ENCODE results near the gene PPIE. TPM values are rescaled to one million over a fixed set of nuclear protein-coding genes. Genes with fewer than 3 reads are reported as not detected.
A peak's percentile ranks its signal among the peaks of the same experiment; 100 is the strongest.

Gene PPIE
- total and polyA plus RNA-seq, 2 of the 13 experiments (the other 11 are each of a cell fraction or from before 2014, with no cell fraction given): 15.3 to 26.3 TPM

DNA sequence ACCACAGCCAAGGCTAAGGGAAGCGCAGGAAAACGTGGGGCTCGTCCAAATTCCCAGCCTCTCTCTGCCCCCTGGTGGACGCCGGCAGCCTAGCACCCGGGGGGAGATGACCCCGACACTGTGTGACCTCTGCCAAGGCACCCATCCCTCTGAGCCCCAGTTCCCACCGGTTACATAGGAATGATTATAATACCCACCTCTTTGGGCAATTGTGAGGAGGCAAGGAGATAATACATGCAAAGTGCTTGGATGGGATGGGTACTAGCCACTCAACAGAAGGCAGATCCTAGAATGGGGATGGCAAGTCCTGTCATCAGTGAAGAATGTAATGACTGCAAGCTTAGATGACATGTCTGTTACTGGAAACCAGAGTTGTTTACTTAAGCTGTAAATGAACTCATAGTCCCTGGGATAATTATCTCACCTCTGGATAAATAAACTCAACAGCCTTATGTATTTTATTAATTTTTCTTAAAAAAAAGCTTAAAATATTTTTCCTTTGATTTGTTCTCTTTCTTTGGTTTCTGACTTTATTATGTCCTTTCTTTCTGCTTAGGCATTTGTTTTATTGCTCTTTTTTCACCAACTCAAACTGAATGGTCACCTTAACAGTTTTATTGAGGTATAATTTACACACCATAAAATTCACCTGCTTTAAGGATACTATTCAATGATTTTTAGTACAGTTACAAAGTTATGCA lies 61.2 kb downstream of the PPIE start (continued):
- TF ChIP-seq TAF15 (IDR thresholded peaks at IDR 0.05; ENCODE audit: low read depth, low read length, poor library complexity, severe bottlenecking): no peak
- no peak for TF ChIP-seq BRCA1 (CRISPR knock-in tag; IDR thresholded peaks at IDR 0.05)
- peak; percentile 37; the same call in 1 of the 2 replicates for TF ChIP-seq RAD21 (CRISPR knock-in tag; IDR thresholded peaks at IDR 0.05)
- 0 out of 2 replicates have a peak, but pooled peaks have one; percentile 20 for TF ChIP-seq SAP130 (CRISPR knock-in tag; IDR thresholded peaks at IDR 0.05; ENCODE audit: low read depth)
- no peak for TF ChIP-seq MED1 (CRISPR knock-in tag; IDR thresholded peaks at IDR 0.05)
- TF ChIP-seq FOXP1 (IDR thresholded peaks at IDR 0.05): no peak
- TF ChIP-seq FOXP1 (CRISPR knock-in tag; IDR thresholded peaks at IDR 0.05): 0 out of 2 replicates have a peak, but pooled peaks have one; percentile 22

- in situ Hi-C loops (cut with HindIII; ENCODE audit: extremely low pct_ligation_motif_present, low pct_unique_long_range_greater_than_20kb) (loop anchor here (5.0 kb wide), 1 partner anchor 98 kb away; no protein-coding TSS in a partner anchor), intact Hi-C loops (cut with micrococcal nuclease; ENCODE audit: unreplicated experiment) (no loop called here)
- Histone ChIP-seq H3K4me3 (replicated peaks in 1 of 3; ENCODE audit: insufficient read depth in 1 of 3, low read depth in 2 of 3, low read length in 3 of 3) (no peak overlapping the region), H3K27ac (ENCODE audit: extremely low read length, insufficient read depth, low read length) (no peak overlapping the region), H3K9ac (ENCODE audit: insufficient read depth, low read depth, low read length) (no peak overlapping the region), H3K36me3 (replicated peaks in 1 of 2; ENCODE audit: control insufficient read depth in 1 of 2, insufficient read depth in 2 of 2, low read length in 2 of 2) (no peaks in the 10 kb centered on the region), H2AFZ (ENCODE audit: low read length) (no peak overlapping the region), H3K4me1 (ENCODE audit: insufficient read depth, low read length) (peaks cover 20% of the 10 kb centered on the region), H3K79me2 (ENCODE audit: insufficient read depth, low read length) (no peaks in the 10 kb centered on the region), H3K27me3 (ENCODE audit: control insufficient read depth in 1 of 2, insufficient read depth in 2 of 2, low read length in 2 of 2) (no peaks in the 10 kb centered on the region), H3K4me2 (ENCODE audit: low read depth, low read length) (no peak overlapping the region), H4K20me1 (ENCODE audit: insufficient read depth, low read length) (no peaks in the 10 kb centered on the region), H3K9me3 (ENCODE audit: low read length) (peaks cover 2% of the 10 kb centered on the region; the same call in 1 of the 2 replicates)
- BruUV-seq (replicated peaks): no TSS peak
- CTCF ChIA-PET (ENCODE audit: low intra/inter-chr PET ratio, low total read pairs): interaction anchor here (0.6 to 0.9 kb wide), 2 partner anchors 98 to 128 kb away, joined by 3 to 4 read pairs; no protein-coding TSS in a partner anchor
- DNase-seq (ENCODE audit: low spot score) (no peak), FAIRE-seq (no peak), ATAC-seq (no peak)
- POLR2A ChIA-PET: interaction anchor here (1.4 kb wide), 1 partner anchor 100 kb away, joined by 3 read pairs; no protein-coding TSS in a partner anchor
- TF ChIP-seq THAP8 (CRISPR knock-in tag; IDR thresholded peaks at IDR 0.05; ENCODE audit: borderline replicate concordance): no peak
- TF ChIP-seq, protein P1, sequence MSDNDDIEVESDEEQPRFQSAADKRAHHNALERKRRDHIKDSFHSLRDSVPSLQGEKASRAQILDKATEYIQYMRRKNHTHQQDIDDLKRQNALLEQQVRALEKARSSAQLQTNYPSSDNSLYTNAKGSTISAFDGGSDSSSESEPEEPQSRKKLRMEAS (IDR thresholded peaks at IDR 0.05): no peak
- no peak for TF ChIP-seq ZNF552 (CRISPR knock-in tag; IDR thresholded peaks at IDR 0.05; ENCODE audit: borderline replicate concordance)
- no peak for TF ChIP-seq KDM5A (IDR thresholded peaks at IDR 0.05; ENCODE audit: borderline replicate concordance, low read length)
- no peak for TF ChIP-seq TCF7 (IDR thresholded peaks at IDR 0.05; ENCODE audit: low read depth)
- WGBS (ENCODE audit: low lambda C conversion rate): 50% methylated on average over 3 of the region's 3 CpGs
Measured at GRCh38 chr1:39800471-39800835, 61.8 kb downstream of the PPIE start.
